CD4-positive, alpha-beta T cell treated with Interleukin-6 at 100 ng/mL for 8 hours (primary cell): ENCODE results near the gene ALG3.

Experiments used
- DNase-seq: peaks from one replicate; pipeline ENCODE4 v3.0.0-alpha.2; 2020; ENCODE audit warnings: mixed read lengths, low spot score

Gene ALG3

DNA sequence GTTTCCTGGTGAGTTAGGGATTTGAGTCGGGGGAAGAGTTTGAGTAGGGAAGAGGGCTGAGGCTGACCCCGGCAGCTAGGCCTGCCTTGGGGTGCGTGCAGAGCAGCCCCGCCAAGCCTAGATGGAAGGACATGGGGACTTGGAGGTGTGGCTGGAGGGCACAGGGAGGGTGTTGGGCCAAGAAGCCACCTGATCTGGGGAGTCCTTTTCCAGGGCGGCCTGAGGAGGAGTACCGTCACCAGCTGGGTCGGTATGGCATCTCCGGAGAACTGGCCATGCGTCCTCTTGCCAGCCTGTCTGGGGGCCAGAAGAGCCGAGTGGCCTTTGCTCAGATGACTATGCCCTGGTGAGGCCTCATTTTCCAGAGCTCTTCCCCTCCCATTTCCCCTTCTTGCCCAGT is 55.9 kb downstream of the ALG3 start:
- DNase-seq: no peak
